Occipital lobe (tissue), 2 donors: ENCODE results near the gene DAPP1. TPM values are rescaled to one million over a fixed set of nuclear protein-coding genes. Genes with fewer than 3 reads are reported as not detected.
"Not testable (repeated sequence)": the region's sequence is repeated elsewhere in the genome, so short reads cannot be mapped to it uniquely, and the experiment has no call there.

ENCODE experiments used
- DNase-seq: peaks from one replicate; lab custom pipeline; 2025; lab: John Stamatoyannopoulos, UW
- total RNA-seq: library from RNA; depleted of rRNA; stranded (reverse); fragments of >200 nt; gene quantifications from one replicate; pipeline ENCODE4 v1.2.3, GENCODE V29; 2014

The DAPP1 gene
- total RNA-seq, 1 donor from 2014 or later: 0.94 TPM

GRCh38 chr4:99824070-99824599, 7.5 kb downstream of the DAPP1 start:
- no peak for DNase-seq

DNA sequence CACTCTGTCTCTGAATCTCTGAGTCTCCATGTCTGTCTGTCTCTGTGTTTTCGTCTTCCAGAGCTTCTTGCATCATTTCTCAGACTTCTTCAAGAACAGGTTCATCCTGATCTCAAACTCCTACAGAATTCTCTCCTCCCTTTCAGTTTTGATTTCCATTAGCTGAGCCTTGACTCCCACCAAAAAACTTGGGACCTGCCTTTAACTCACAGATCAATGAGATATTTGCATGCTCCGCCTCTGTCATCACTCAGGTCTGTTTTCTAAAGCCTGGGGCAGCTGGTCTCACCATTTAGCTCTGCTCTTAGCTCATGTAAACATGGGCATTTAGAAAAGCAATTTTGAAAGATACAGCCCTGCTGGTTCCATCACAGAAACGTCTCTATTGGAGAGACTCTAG, 8.6 kb downstream of the DAPP1 start:
- no peak for DNase-seq

GRCh38 chr4:99826016-99826415, 9.4 kb downstream of the DAPP1 start:
- no peak for DNase-seq

GRCh38 chr4:99827454-99827853, 10.8 kb downstream of the DAPP1 start:
- DNase-seq: no peak

DNA sequence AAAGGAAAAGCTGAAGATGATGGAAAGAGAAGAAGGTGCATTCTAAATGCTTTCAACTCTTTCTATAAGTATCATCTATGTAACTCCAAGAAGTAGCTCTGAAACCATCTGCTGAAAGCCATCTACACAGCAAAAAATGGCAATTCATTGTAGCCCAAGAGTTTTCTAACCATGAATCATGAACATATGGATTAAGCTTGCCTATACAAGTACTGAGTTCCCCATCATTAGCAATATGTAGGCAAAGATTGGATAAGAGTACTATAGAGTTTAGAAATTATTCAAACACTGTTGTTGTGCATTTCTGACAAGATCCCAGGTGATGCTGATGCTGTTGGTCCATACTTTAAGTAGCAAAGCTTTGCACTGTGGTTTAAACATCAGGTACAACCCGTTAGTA, 11.2 kb downstream of the DAPP1 start:
- no peak for DNase-seq

DNA sequence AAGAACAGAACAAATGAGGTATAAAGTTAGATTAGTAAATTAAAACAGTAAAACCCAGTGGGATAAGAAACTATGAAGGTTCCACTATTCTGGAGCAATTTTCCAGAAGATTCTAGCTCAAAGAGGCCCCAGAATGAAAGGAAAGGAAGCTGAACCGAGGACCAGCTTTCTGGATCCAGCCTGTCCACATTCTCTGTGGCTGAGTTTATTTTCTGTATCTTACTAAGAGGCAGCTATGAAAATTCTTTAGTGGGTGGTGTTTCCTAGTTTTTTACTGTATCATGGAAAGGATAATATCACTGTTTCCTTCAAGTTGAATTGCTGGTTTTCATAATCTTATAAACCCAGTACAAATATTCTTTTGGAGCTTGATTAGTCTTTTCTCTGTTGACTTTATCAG, 11.8 kb downstream of the DAPP1 start:
- DNase-seq: no peak

GRCh38 chr4:99830051-99830450, 13.4 kb downstream of the DAPP1 start:
- not testable (repeated sequence) for DNase-seq

DNA sequence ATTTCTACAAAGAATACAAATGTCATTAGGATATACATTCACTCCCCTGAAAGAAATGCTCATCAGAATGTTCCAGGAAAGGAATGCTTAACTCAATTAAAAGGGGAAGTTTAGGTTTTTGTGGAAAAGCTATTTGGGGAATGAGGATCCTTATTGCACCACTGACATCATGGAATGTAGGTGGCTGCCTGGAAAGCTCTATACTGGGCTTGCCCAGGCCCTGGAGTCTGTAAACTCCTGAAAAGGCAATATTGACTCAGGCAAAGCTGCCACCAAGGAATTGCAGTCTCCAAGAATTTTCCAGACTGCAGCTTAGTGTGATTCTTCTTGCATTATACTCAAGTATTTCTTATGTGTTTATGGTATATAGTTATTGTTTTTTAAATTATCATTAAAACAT, 15.7 kb downstream of the DAPP1 start:
- DNase-seq: no peak

DNA sequence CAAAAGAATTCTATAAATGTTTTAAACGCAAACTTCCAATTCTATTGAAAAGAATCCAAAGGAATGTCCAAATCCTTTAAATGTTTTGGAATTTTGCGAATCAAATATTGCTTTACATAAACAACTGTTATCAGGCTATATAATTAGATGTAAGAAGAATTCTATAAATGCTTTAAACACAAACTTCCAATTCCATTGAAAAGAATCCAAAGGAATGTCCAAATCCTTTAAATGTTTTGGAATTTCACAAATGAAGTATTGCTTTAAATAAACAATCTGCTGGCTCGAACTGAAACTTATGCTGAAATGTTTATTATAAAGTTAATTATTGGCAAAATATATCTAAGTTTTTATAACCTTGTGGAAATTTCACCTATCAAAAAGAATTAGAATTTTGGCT, 16.1 kb downstream of the DAPP1 start:
- no peak for DNase-seq

DNA sequence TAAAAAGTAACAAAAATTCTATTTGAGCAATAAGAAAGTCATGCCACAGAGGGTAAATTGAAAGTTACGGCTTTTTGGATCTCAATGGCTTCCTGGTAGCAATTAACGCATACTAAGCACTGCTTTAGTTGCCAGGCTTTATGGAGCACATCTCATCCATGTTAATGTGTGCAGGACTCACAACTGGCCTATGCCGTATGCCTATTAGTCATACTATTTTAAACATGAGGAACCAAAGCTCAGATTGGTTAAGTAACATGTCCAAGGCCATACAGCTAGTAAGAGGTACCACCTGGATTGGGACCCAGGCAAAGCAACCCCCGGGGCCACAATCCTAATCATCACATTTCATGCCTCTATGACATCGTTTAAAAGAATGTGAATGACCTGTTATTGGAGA, 17.1 kb downstream of the DAPP1 start:
- DNase-seq: no peak

GRCh38 chr4:99834569-99834968, 17.9 kb downstream of the DAPP1 start:
- DNase-seq: no peak

DNA sequence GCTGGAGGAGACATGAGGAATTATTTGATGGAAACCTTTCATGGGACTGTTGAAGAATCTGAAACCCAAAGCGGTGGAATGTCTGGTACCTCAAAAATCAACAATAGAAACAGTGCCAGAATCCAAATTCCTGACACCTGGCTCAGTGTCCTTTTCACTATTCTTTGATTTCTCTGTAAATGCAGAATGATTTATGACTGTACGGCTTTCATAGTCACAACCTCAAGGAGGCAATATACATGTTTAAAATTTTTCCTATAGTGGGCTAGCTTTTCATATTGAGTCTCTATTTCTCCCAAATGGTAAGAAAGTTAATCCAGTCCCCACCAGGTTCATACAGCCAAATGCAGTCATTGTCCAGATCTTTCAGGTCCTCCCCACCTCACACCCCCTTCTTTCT, 19.3 kb downstream of the DAPP1 start:
- no peak for DNase-seq

GRCh38 chr4:99838927-99839326, 22.3 kb downstream of the DAPP1 start:
- DNase-seq: no peak

DNA sequence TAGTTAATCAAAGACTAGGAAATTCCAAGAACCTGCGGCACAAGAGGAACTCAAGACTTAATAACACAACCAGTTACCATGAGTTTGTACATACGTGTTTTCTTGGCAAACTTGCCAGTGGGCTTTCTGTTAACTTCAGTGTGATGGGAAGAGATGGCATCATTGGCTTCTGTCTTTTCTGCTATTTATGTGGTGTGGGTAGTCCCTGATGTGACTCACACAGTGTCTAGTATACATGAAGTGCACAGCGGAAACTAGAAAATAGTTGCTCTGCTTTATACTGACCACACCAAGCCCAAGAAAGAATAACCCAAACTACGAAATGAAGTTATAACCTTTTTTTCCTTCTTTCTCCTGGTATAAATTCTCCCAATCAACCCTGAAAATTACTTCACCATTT, 24.5 kb downstream of the DAPP1 start:
- no peak for DNase-seq

- no peak for DNase-seq
These were observed 26.8 kb downstream of the DAPP1 start for GRCh38 chr4:99843413-99843812.

DNA sequence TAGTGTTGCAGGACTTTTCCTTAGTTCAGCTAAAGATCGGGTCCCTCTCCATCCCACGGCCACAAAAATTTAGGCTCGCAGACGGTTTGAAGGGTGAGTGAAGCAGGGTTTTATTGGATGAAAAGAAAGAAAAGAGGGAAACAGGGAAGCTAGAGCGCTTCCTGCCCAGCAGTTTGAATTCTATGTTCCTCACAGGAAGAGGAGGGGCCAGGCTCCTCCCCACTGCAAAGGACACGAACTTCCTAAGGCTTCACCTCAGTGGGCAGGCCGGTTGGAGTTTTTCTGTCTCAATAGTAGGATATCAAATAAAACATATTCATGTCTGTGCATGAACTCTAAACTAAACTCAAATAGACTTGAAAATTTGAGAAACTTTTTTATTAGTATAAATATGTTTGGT, 27.4 kb downstream of the DAPP1 start:
- DNase-seq: no peak

DNA sequence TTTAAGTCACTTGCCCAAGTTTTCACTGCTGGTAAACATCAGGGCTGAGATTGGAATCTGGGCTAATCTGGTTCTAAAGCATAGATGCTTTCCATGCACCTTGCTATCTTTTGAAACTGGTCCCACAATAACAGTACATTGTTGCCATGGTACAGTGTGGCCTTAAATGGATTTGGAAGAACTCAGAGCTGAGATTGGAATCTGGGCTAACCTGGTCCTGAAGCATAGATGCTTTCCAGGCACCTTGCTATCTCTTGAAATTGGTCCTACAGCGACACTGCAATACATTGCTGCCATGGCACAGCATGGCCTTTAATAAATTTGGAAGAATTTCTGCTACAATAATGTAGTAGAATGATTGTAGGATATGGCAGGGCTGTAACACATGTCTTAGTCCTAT, 28.6 kb downstream of the DAPP1 start:
- DNase-seq: no peak

DNA sequence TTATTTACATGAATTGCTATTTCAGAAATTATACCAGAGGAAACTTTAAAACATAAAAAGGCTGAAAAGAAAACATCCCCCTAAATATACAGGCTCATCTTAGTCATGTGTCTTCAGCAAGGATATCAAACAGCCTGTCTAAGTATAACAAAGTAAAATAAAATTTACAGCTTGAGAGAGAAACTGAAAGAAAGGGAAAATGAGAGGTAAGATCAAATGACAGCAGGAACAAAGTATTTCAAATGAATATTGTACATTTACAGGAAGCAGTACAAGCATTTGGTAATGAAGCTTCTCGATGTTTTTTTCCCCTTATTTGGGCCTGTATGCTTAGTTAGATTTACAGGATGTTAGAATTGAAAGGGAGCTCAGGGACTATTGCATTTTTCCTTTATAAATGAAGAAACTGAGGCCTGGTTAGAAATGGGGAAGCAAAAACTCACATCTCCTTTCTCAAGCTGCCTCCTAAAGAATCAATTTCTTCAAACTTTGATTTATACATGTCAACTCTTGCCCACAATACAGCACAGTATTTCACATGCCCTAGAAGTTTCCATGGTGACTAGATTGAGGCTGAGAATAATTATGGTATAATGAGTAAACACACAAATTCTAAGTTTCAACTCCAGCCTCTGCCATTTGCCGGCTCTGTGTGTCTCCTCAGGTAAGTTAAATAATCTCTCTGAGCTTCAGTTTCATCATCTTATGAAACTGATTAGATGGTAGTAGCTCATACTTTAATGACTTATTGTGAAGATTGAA, 29.3 kb downstream of the DAPP1 start:
- DNase-seq: no peak

GRCh38 chr4:99846891-99847290, 30.3 kb downstream of the DAPP1 start:
- DNase-seq: no peak

DNA sequence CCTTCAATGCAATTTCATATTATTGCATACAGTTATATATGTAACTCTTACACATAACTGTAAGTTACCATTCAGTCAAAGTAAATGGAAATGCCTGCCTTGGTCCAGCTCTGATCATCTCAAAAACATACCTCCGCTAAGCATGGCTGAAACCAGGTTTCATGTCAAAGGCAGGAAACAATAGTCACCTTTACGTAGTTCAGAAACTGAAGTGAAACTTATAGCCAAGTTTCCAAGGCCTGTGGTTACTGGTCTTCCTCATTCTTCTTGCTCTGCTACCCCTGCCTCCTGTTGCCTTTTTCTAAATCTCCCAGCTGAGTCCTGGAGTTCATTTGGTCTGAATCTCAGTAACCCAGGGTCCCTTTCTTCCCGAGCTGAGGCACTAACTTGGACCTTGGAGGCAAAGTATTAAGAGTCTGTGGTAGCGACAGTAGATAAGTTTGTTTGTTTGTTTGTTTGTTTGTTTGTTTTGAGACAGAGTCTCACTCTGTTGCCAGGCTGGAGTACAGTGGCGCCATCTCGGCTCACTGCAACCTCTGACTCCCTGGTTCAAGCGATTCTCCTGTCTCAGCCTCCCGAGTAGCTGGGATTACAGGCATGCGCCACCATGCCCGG, 30.8 kb downstream of the DAPP1 start:
- no peak for DNase-seq

GRCh38 chr4:99848591-99849001, 32.0 kb downstream of the DAPP1 start:
- DNase-seq: no peak

DNA sequence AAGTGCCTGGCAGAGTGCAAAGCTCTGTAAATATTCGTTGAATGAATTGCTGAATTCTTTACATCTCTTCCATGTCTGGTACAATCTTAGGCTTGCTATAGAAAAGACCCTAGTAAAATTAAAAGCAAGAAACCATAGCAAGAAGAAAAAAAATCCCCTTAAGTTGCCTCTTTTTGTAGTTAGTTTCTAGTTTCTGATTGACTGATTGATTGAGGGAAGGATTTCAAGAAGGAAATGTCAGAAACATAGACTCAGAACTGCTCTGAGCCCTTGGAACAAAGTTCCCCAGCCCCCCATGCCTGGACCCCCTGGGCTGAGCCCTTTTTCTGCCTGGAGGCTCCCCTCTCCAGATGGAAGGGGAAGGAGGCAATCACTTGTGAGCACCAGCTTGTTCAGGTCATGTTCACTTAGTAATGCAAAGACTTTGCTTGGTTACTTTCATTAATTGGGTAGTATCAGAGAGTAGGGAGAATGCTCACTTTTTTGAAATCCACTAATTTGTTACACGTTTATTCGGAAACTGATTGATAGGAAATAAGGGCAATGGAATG, 35.6 kb downstream of the DAPP1 start:
- no peak for DNase-seq

- no peak for DNase-seq
These were observed 36.6 kb downstream of the DAPP1 start for GRCh38 chr4:99853190-99853589.
